GM18951 (cell line): ENCODE measurements around the gene NMT1.
"Not testable (repeated sequence)": the region's sequence is repeated elsewhere in the genome, so short reads cannot be mapped to it uniquely, and the experiment has no call there.

ENCODE experiments used
- POLR2A ChIP-seq: IDR thresholded peaks from 4 replicates; pipeline ENCODE4 v1.6.1; 2011; ENCODE audit warnings: mild to moderate bottlenecking; ENCODE audit not compliant: insufficient read length, insufficient read depth; ENCODE audit errors: extremely low read depth
- in situ Hi-C: fragments of 300-500 bp; cut with MboI; formaldehyde crosslinking; loops from one replicate; pipeline ENCODE4 v1.12.0; 2022; ENCODE audit warnings: low sequenced_read_pairs, mixed read lengths, inconsistent platforms; ENCODE audit not compliant: unreplicated experiment

Gene NMT1

DNA sequence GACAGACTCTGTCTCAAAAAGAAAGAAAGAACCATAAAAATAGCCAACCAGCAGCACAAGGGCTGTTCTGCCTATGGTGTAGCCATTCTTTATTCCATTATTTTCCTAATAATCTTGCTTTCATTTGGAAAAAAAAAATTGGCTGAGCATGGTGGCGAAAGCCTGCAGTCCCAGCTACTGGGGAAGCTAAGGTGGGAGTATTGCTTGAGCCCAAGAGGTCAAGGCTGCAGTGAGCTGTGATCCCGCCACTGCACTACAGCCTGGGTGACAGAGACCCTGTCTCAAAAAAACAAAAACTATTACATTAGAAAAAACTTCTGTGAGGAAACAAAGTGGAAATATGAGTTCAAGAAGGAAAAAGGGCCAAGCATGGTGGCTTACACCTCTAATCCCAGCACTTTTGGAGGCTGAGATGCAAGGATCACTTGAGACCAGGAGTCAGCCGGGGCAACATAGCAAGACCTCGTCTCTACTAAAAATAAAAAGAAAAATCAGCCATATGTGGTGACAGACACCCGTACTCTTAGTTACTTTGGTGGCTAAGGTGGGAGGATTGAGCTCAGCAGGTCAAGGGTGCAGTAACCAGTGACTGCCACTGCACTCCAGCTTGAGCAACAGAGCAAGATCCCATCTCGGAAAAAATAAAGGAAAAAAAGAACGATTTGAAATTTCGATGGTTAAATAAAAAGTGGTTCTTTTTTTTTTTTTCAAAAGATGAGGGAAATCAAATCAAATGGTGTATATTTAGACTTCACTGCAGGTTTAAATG, 12.1 kb upstream of the NMT1 start:
- in situ Hi-C loops: no loop called here
- TF ChIP-seq POLR2A: no peak

GRCh38 chr17:45050481-45051059, 10.5 kb upstream of the NMT1 start:
- in situ Hi-C loops: no loop called here
- TF ChIP-seq POLR2A: no peak

DNA sequence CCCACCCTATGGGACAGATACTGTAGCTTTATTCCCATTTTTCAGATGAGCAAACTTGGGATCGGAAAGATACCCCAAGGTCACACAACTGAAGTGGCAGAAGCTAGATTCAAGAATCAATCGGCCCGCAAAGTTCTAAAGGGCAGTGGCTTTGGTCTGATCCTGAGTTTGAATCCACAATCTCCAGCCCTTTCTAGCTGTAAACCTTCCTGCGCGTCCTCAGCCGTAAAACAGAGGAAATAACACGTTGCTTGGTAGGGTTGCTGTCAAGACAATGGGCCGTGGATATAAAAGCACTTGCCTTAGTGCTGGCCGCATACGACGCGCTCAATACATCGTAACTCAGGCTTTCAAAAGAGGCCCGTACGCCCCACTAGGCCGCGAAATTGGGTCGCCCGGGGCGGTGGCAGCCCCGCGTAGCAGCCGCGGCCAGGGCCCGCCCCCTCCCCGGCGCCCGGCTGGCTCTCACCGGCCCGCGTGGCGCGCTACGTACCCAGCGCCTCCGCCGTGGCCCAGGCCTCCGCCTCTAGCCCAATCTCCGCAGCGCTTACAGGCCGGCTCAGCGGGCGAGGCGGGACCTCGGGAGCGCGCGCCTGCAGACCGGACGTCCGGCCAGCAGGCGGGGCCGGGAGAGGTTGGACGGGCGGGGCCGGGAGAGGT, 9.9 kb upstream of the NMT1 start, which contains the start of gene DCAKD:
DCAKD (minus strand) TSS at position 573 of the 660 bp plus-strand sequence. CDS start 16,747 bp downstream, outside the sequence.
- peak; percentile 84 for TF ChIP-seq POLR2A
- in situ Hi-C loops: no loop called here

- in situ Hi-C loops: not testable (repeated sequence)
Measured at GRCh38 chr17:45051720-45052051, 9.4 kb upstream of the NMT1 start.

DNA sequence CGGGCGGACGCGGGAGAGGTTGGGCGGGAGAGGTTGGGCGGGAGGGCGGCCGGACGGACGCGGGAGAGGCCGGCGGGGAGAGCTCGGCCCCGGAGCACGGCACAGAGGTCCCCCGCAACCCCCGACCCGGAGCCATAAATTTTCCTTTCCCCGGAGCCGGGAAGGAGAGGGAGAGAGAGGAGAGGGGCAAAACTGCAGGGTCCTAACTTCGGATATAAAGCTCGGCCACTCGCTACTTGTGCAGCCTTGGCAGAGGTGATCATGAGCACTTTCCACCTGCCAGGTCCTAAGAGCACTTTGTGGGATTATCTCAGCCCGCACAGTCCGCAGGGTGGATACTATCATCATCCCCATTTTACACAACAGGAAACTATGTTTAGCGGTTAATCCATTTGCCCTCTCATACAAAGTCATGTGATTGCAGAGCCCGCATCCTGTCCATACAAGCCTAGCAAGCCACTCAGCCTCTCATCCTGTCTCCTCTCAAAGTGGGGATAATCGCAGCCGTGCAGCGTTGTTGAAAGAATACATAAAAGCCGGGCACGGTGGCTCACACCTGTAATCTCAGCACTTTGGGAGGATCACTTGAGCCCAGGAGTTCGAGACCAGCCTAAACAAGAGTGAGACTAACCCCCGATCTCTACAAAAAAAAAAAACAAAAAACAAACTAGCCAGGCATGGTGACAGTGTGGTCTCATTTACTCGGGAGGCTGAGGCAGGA, 8.9 kb upstream of the NMT1 start:
- peak; percentile 44 for TF ChIP-seq POLR2A
- in situ Hi-C loops: no loop called here

GRCh38 chr17:45060382-45060796, 728 bp upstream of the NMT1 start:
- TF ChIP-seq POLR2A: no peak
- in situ Hi-C loops: no loop called here

GRCh38 chr17:45061606-45062205, 589 bp downstream of the NMT1 start:
- in situ Hi-C loops: no loop called here
- no peak for TF ChIP-seq POLR2A

GRCh38 chr17:45063198-45063597, 2.1 kb downstream of the NMT1 start:
- in situ Hi-C loops: no loop called here
- TF ChIP-seq POLR2A: no peak

DNA sequence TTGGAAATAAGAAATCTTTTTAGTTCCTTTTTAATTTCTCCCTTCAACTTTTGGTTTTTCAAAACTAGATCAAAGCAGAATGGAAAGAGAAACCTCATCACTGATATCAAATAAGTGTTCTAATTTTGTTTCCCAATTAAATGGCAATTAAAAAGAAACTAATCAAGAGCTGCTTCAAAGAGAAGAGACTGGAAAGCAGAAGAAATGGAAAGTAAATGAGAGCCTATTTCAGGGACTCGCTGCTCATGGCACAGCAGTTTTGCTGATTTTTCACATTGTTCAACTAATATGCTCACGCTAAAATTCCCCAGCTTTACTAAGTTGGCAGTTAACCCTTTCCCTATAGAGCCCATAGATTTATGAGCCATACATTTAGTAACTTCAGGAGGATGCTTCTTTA, 6.5 kb downstream of the NMT1 start:
- in situ Hi-C loops: no loop called here
- no peak for TF ChIP-seq POLR2A

GRCh38 chr17:45070001-45070400, 8.9 kb downstream of the NMT1 start:
- no peak for TF ChIP-seq POLR2A

DNA sequence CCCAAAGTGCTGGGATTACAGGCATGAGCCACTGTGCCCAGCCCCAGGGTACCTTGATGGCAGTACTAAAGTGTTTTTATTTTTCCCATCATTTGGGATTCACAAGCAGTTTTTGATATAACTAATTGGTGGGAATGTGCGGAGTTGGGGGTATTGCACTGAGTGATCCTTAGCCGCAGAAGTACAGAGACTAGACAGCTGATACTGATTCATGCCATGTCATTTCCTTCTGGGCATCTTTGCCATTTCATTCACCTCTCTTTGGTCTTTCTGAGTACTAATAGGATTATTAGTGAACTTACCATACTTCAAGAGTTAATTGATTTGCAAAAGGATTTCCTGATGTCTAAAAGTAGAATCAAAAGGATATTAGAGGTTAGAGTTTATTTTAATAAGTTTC, 9.7 kb downstream of the NMT1 start:
- in situ Hi-C loops: no loop called here
- TF ChIP-seq POLR2A: no peak

More at GRCh38 chr17:45070001-45070400, 8.9 kb downstream of the NMT1 start:
- in situ Hi-C loops: no loop called here

DNA sequence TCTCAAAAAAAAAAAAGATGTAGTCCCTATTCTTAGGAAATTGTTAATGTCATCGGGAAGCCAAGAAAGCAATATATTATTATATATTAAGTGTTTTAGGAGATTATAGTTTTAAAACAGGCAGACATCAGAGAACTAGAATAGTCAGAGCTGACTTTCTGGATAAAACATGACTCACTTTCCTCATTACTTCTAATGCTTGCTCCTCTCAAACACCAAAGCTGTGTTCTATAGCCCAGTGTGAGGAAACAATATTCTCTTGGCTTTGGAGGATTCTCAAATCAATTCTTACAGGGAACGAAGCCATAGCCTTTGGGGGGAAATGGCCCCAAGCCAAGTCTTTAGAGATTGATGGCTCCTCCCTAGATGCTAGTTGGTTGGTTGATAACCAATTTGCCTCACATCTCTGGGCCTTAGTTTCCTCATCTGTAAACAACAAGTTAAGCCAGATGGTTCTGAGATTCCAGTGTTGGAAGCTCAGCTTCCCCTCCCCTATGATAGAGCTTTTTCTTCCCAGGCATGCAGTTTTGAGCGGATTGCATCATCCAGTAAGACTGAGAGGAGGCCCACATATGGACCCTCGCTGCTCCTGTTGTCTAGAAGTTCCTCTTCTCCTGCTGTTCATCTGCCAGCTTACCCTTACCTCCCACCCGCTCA, 12.4 kb downstream of the NMT1 start:
- TF ChIP-seq POLR2A: no peak

More for the DNA sequence above, 12.4 kb downstream of the NMT1 start:
- in situ Hi-C loops: no loop called here
